PC-9 (cell line): ENCODE measurements around the gene SPON2. TPM values are rescaled to one million over a fixed set of nuclear protein-coding genes. Genes with fewer than 3 reads are reported as not detected.

Experiments used
- BruUV-seq: library from RNA; stranded (reverse); fragments of 400-500 nt; replicated peaks from 2 replicates; lab custom pipeline; 2021; lab: Mats Ljungman, UMichigan
- CTCF ChIA-PET: fragments of 300-600 bp; sonication (Branson Sonifier 250); formaldehyde crosslinking; loops from one replicate; lab custom pipeline; 2022; ENCODE audit warnings: antibody characterized with exemption; lab: Charles Lee
- POLR2A ChIA-PET: fragments of 300-600 bp; sonication (Branson Sonifier 250); formaldehyde crosslinking; loops from one replicate; lab custom pipeline; 2022; ENCODE audit warnings: antibody characterized with exemption; ENCODE audit not compliant: unreplicated experiment; lab: Charles Lee
- DNase-seq, 2 experiments: peaks; one replicate each; pipeline versions ENCODE4 v3.0.0 to v3.0.0-alpha.2; 2015 to 2022; ENCODE audit warnings: mixed read lengths in 1 of 2
- H2AFZ ChIP-seq: fragments of 200-600 bp; sonication (generic); 2 replicates; pipeline ENCODE4 v1.8.1; 2017; ENCODE audit warnings: antibody characterized with exemption
- H3F3A ChIP-seq: fragments of 200-600 bp; sonication (generic); 2 replicates; pipeline ENCODE4 v1.8.1; 2017; ENCODE audit warnings: antibody characterized with exemption, mild to moderate bottlenecking, low read depth; ENCODE audit not compliant: insufficient read depth
- H3K27ac ChIP-seq: fragments of 200-600 bp; sonication (generic); 2 replicates; pipeline ENCODE4 v1.6.1; 2016; ENCODE audit warnings: mixed run types
- H3K27me3 ChIP-seq: fragments of 200-600 bp; sonication (generic); 2 replicates; pipeline ENCODE4 v1.6.1; 2016; ENCODE audit warnings: low read depth, mixed run types; ENCODE audit not compliant: insufficient read depth
- H3K36me3 ChIP-seq: fragments of 200-600 bp; sonication (generic); 2 replicates; pipeline ENCODE4 v1.6.1; 2016; ENCODE audit warnings: low read depth, mixed run types
- H3K4me1 ChIP-seq: fragments of 200-600 bp; sonication (generic); replicated peaks from 2 replicates; pipeline ENCODE4 v1.6.1; 2016; ENCODE audit warnings: mixed run types; ENCODE audit not compliant: insufficient read depth
- H3K4me2 ChIP-seq: fragments of 200-600 bp; sonication (generic); 2 replicates; pipeline ENCODE4 v1.6.1; 2017; ENCODE audit warnings: mixed run types
- H3K4me3 ChIP-seq: fragments of 200-600 bp; sonication (generic); 2 replicates; pipeline ENCODE4 v1.6.1; 2016; ENCODE audit warnings: mixed run types
- H3K79me2 ChIP-seq: fragments of 200-600 bp; sonication (generic); 2 replicates; pipeline ENCODE4 v1.6.1; 2017; ENCODE audit warnings: low read depth, mixed run types
- H3K9me2 ChIP-seq: fragments of 200-600 bp; sonication (generic); 2 replicates; pipeline ENCODE4 v1.8.1; 2017; ENCODE audit warnings: mild to moderate bottlenecking; ENCODE audit not compliant: insufficient read depth
- H3K9me3 ChIP-seq: fragments of 200-600 bp; sonication (generic); 2 replicates; pipeline ENCODE4 v1.8.1; 2016; ENCODE audit warnings: low read depth; ENCODE audit not compliant: insufficient read depth
- H4K20me1 ChIP-seq: fragments of 200-600 bp; sonication (generic); 2 replicates; pipeline ENCODE4 v1.8.1; 2017; ENCODE audit not compliant: insufficient read depth
- EZH2 ChIP-seq: fragments of 200-600 bp; sonication (generic); IDR thresholded peaks from 2 replicates; pipeline ENCODE4 v1.8.0; 2017; ENCODE audit warnings: antibody characterized with exemption, low read depth
- intact Hi-C: fragments of 100-400 bp; cut with micrococcal nuclease; formaldehyde crosslinking; loops from one replicate; pipeline ENCODE4 v1.10.0; 2022; ENCODE audit not compliant: unreplicated experiment
- total RNA-seq: library from RNA; stranded (reverse); gene quantifications from 2 replicates; pipeline ENCODE4 v1.2.3, GENCODE V29; 2021
- TF ChIP-seq, protein P1 (sequence below): fragments of 200-600 bp; sonication (generic); conservative IDR thresholded peaks from 2 replicates; pipeline ENCODE4 v1.6.1; 2017; ENCODE audit warnings: mixed run types, antibody characterized with exemption, mild to moderate bottlenecking, moderate library complexity

SPON2 gene
- total RNA-seq, 1 experiment from 2014 or later: 2.0 TPM

DNA sequence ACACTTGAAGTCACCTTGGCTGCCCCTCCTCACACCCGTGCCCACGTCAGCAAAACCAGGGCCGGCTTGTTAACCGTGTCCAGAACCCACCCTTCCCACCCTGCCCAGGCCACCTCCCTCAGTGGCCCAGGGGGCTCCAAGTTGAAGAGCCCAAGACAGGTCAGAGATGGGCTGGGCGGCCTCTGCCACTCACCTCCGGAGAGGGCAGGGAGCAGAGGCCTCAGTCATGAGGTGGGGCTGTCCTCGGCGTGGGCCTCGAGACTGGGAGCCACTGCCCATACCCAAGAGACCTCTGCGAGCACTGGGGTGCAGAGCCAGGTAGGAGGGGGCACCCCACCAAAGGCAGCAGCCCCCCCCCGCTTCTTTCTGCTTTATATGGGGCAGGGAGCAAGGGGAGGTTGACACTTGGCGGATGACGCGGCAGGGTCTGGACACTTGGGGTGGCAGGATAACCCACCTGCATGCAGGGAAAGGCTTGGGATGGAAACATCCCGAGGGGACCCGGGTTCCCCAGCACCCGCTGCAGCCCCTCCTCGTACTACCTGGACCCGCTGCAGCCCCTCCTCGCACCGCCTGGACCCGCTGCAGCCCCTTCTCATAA, 38.0 kb upstream of the SPON2 start:
- H3K9me3 ChIP-seq: no peaks in the 10 kb centered on the region
- POLR2A ChIA-PET: no interaction called here
- DNase-seq: no peak
- no peaks in the 10 kb centered on the region for H3K79me2 ChIP-seq
- BruUV-seq: no TSS peak
- no peaks in the 10 kb centered on the region for H3F3A ChIP-seq
- TF ChIP-seq, protein P1, sequence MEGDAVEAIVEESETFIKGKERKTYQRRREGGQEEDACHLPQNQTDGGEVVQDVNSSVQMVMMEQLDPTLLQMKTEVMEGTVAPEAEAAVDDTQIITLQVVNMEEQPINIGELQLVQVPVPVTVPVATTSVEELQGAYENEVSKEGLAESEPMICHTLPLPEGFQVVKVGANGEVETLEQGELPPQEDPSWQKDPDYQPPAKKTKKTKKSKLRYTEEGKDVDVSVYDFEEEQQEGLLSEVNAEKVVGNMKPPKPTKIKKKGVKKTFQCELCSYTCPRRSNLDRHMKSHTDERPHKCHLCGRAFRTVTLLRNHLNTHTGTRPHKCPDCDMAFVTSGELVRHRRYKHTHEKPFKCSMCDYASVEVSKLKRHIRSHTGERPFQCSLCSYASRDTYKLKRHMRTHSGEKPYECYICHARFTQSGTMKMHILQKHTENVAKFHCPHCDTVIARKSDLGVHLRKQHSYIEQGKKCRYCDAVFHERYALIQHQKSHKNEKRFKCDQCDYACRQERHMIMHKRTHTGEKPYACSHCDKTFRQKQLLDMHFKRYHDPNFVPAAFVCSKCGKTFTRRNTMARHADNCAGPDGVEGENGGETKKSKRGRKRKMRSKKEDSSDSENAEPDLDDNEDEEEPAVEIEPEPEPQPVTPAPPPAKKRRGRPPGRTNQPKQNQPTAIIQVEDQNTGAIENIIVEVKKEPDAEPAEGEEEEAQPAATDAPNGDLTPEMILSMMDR: no peak
- no peak for TF ChIP-seq EZH2
- no peaks in the 10 kb centered on the region; the same call in none of the 2 replicates for H4K20me1 ChIP-seq
- intact Hi-C loops: no loop called here
- H3K36me3 ChIP-seq: no peaks in the 10 kb centered on the region; the same call in 1 of the 2 replicates
- H3K4me2 ChIP-seq: no peak overlapping the region
- no peaks in the 10 kb centered on the region for H3K9me2 ChIP-seq
- H3K27ac ChIP-seq: no peak overlapping the region
- H2AFZ ChIP-seq: no peak overlapping the region
- H3K27me3 ChIP-seq: no peaks in the 10 kb centered on the region
- no peaks in the 10 kb centered on the region for H3K4me1 ChIP-seq
- CTCF ChIA-PET: no interaction called here
- H3K4me3 ChIP-seq: no peak overlapping the region

DNA sequence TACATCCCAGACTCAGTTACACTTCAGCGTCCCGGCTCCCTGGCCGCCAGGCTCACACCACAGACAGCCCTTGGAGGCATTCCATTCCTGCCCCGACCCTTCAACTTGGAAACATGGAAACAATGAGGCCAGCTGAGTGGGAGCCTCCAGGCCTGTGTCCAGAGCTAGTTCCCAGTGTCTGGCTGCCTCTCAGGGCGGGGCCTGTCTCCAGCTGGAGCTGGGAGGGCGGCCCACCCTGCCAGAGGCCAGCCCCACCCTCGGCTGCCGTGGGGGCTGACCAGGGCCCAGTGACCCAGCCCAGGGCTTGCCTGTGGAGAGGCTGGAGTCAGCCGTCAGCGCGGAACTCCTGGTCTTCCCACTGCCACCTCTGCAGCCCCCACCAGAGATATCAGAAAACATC, 37.4 kb upstream of the SPON2 start:
- ChIA-PET CTCF (no interaction called here), POLR2A (no interaction called here)
- Histone ChIP-seq H3K9me2 (no peaks in the 10 kb centered on the region), H3K4me3 (no peak overlapping the region), H3K79me2 (no peaks in the 10 kb centered on the region), H4K20me1 (no peaks in the 10 kb centered on the region; the same call in 1 of the 2 replicates), H3K36me3 (no peaks in the 10 kb centered on the region; the same call in 1 of the 2 replicates), H3K4me1 (no peaks in the 10 kb centered on the region), H3K4me2 (no peak overlapping the region), H3K9me3 (no peaks in the 10 kb centered on the region), H3F3A (no peaks in the 10 kb centered on the region), H3K27ac (no peak overlapping the region), H2AFZ (no peak overlapping the region), H3K27me3 (no peaks in the 10 kb centered on the region)
- DNase-seq: no peak
- BruUV-seq: no TSS peak
- TF ChIP-seq EZH2: no peak
- TF ChIP-seq, protein P1: no peak
- intact Hi-C loops: no loop called here

DNA sequence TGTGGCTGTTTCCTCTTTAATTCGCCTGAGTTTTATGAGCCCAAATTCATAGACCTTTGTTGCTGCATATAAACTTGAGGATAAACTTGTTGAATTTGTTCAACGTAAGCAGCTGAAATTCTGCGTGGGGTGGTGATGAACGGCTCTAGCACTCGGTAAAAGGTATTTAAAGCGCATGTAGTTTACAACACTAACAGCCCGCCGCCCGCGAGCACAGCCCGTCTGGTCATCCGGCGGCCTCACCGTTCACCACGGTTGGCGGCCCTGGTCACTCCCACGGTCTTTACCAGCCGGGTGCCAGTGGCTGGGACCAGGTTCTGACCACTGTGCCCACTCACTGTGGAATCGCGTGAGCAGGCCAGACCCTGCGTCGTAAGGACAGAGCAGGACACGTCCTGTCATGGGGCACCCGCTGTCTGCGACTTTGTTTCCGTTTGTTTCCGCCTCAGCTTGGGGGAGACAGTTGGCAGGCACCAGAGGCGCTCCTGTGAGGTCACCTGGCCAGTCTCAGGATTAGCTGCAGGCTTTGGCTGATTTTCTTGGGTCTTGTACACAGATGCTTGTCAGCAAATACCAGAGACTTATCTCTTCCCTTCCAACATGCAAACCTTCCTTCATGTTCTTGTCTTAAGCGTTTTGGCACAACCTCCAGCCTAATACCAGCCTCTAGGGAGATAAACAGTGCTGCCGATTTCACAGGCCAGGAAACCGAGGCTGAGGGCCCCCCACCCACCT, 36.8 kb upstream of the SPON2 start:
- Histone ChIP-seq H3K36me3 (no peaks in the 10 kb centered on the region; the same call in 1 of the 2 replicates), H3K9me2 (no peaks in the 10 kb centered on the region), H3K9me3 (no peaks in the 10 kb centered on the region), H3K4me2 (no peak overlapping the region), H3K79me2 (no peaks in the 10 kb centered on the region), H2AFZ (no peak overlapping the region), H3K27ac (no peak overlapping the region), H4K20me1 (no peaks in the 10 kb centered on the region; the same call in 1 of the 2 replicates), H3F3A (no peaks in the 10 kb centered on the region), H3K4me3 (no peak overlapping the region), H3K27me3 (no peaks in the 10 kb centered on the region), H3K4me1 (no peaks in the 10 kb centered on the region)
- ChIA-PET POLR2A (no interaction called here), CTCF (no interaction called here)
- intact Hi-C loops: no loop called here
- BruUV-seq: no TSS peak
- no peak for DNase-seq
- TF ChIP-seq, protein P1: no peak
- TF ChIP-seq EZH2: no peak
